Measurements from ENCODE around the gene SAA4.

DNA sequence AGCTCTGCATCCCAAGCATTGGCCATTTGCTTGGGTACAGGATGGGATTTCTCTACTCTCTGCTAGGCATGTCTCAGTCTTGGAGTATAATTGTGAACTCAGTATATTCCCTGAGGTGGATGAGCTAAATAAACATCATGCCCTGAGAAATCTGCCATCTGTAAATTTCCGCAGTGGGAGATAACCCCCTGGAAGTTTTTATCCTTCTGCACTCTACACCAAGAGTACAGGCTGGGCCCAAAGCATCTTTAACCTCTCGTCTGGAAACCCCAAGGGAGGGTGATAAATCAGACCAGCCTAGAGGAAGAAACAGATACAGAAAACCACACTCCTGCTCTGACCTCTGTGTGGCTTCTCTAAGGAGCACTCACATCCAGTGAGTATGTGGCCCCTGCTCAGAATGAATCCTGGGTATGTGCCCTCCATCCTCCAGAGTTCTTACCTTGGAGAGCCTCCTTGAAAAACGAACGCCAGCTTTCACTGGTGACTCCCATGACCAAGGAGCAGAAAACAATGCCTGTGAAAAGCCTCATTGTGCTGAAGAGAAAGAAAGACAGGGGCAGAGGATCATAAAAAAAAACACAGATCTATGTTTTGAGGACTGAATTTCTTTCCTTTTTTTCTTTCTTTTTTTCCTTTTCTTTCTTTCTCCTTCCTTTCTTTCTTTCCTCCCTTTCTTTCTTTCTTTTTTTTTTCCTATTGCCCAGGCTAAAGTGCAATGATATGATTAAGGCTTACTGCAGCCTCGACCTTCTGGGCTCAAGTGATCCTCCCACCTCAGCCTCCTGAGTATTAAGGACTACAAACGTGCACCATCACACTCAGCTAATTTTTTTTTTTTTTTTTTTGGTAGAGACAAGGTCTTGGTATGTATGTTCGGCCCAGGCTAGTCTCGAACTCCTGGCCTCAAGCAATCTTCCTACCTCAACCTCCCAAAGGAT is 938 bp downstream of the SAA4 start:
- TF ChIP-seq, protein P1, sequence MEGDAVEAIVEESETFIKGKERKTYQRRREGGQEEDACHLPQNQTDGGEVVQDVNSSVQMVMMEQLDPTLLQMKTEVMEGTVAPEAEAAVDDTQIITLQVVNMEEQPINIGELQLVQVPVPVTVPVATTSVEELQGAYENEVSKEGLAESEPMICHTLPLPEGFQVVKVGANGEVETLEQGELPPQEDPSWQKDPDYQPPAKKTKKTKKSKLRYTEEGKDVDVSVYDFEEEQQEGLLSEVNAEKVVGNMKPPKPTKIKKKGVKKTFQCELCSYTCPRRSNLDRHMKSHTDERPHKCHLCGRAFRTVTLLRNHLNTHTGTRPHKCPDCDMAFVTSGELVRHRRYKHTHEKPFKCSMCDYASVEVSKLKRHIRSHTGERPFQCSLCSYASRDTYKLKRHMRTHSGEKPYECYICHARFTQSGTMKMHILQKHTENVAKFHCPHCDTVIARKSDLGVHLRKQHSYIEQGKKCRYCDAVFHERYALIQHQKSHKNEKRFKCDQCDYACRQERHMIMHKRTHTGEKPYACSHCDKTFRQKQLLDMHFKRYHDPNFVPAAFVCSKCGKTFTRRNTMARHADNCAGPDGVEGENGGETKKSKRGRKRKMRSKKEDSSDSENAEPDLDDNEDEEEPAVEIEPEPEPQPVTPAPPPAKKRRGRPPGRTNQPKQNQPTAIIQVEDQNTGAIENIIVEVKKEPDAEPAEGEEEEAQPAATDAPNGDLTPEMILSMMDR (IDR thresholded peaks at IDR 0.05; ENCODE audit: borderline replicate concordance, extremely low read depth, low read length, poor library complexity, severe bottlenecking) = no peak
- no peak for TF ChIP-seq EZH2 (IDR thresholded peaks at IDR 0.05; ENCODE audit: borderline replicate concordance, low read depth, low read length, severe bottlenecking)

All from DND-41 (cell line).